ENCODE measurements around the gene MAP1B. TPM values are rescaled to one million over a fixed set of nuclear protein-coding genes. Genes with fewer than 3 reads are reported as not detected.

MAP1B gene
- total and polyA plus RNA-seq, 2 donors: 1.6 to 3.1 TPM

DNA sequence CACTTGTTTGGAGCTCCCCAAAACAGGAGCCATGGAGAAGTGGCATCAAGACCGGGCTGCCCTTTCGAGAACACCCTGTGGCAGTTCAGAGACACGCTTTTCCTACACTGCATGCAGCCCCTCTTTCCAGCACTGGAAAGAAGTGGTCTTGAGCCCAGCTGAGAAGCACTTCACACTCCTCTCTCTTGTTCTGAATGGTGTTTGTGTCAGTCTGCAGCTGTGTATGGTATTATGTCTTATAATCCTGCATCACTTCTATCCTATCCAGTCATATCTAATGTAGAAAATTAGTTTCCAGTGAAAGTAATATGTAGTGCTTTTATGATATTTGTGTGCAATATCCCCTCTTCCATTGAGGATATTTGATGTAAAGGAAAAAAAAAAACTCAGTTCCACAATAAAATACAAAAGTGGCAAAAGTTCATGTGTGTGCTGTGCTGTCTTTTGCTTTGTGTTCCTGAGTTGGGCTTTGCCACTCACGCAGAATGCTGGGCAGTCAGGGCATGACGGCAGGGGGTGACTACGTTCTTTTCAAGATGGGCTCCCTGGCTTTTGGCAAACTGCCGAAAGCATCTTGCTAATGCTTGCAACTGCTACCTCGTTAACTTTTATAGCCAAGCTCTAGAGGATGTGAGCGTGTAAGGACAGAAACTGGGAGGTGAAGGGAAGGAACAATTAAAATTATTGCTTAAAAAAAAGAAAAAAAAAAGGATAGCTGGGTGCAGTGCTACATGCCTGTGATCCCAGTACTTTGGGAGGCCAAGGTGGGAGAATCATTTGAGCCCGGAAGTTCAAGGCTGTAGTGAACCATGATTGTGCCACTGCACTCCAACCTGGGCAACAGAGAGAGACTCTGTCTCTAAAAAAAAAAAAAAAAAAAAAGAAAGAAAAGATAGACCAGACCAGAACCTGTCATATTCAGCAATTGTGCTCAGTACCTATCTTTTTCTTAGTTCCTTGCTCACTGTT lies 102.2 kb downstream of the MAP1B start:
- WGBS: 97% methylated on average over 10 of the region's 10 CpGs
- DNase-seq (ENCODE audit: low read depth in 6 of 9, low spot score in 9 of 9): no peak

DNA sequence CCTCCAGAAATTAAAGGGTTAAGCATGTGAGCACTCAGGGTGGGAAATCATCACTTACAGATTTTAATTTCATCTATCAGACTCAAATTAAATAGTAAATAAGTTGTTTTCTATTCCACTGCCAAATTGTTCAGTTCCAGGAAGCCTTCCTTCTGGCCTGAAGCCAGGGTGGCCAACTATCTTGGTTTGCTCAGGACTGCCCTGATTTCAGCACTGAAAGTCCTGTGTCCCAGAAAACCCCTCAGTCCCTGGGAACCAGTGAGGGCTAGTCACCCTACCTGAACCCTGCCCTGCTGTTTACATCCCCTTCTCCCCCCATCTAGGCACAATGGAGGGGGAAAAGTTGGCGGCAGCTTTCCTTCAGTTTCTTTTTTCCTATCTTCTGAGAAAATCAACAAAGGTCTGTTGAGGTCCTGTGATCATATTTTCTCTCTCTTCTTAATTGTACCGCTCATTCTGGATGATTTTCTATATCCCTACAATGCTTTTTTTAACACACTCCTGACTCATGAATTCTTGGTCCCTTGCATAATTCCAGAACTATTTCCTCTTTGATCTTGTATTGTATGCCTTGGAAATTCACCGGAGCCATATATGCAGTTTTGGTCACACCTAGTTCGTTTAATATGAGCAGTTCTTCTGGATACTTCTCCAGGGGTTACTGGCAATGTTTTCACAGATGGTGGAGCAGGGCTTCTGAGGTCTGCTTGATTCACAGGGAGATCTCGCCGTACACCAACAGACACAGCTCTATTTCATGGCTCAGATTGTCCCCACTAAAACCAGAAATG lies 103.8 kb downstream of the MAP1B start:
- Histone ChIP-seq H3K36me3 (ENCODE audit: control insufficient read depth in 2 of 2, insufficient read depth in 2 of 2, low read length in 1 of 2) (no peaks in the 10 kb centered on the region), H3K4me3 (ENCODE audit: low read length in 2 of 2) (no peak overlapping the region), H3K27ac (ENCODE audit: low read depth in 1 of 2, low read length in 1 of 2) (peak overlapping the region in 1 of 2 donors; percentile 42), H3K4me1 (ENCODE audit: control insufficient read depth in 2 of 2, insufficient read depth in 2 of 2, low read length in 2 of 2) (no peaks in the 10 kb centered on the region), H3K9me3 (ENCODE audit: control insufficient read depth in 2 of 2, insufficient read depth in 1 of 2, low read length in 1 of 2) (no peaks in the 10 kb centered on the region), H3K27me3 (ENCODE audit: control insufficient read depth in 2 of 2, insufficient read depth in 1 of 2, low read length in 1 of 2) (no peaks in the 10 kb centered on the region)
- WGBS: 91% methylated on average over 6 of the region's 6 CpGs
- DNase-seq (ENCODE audit: low read depth in 6 of 9, low spot score in 9 of 9): no peak

More for the DNA sequence above, 102.2 kb downstream of the MAP1B start:
- Histone ChIP-seq H3K4me1 (ENCODE audit: control insufficient read depth in 2 of 2, insufficient read depth in 2 of 2, low read length in 2 of 2) (no peaks in the 10 kb centered on the region), H3K27ac (ENCODE audit: low read depth in 1 of 2, low read length in 1 of 2) (no peak overlapping the region), H3K9me3 (ENCODE audit: control insufficient read depth in 2 of 2, insufficient read depth in 1 of 2, low read length in 1 of 2) (no peaks in the 10 kb centered on the region), H3K4me3 (ENCODE audit: low read length in 2 of 2) (no peak overlapping the region), H3K27me3 (ENCODE audit: control insufficient read depth in 2 of 2, insufficient read depth in 1 of 2, low read length in 1 of 2) (no peaks in the 10 kb centered on the region), H3K36me3 (ENCODE audit: control insufficient read depth in 2 of 2, insufficient read depth in 2 of 2, low read length in 1 of 2) (no peaks in the 10 kb centered on the region)

DNA sequence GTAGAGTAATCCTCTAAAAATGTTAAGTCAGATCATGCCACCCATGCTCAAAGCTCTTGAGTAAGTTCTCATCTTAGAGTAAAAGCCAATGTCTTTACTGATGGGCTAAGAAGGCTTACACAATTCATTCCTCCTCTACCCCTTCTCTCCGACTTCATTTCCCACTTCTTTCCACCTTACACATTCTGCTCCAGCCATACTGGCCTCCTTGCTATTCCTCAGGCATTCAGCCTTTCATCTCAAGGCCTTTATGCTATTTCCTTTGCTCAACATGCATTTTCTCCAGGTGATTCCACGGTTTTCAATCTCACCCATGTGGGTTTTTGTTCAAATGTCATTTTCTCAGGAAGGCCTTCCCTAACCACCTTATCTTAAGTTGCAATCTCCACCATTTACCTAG lies 104.9 kb downstream of the MAP1B start:
- Histone ChIP-seq H3K9me3 (ENCODE audit: control insufficient read depth in 2 of 2, insufficient read depth in 1 of 2, low read length in 1 of 2) (no peaks in the 10 kb centered on the region), H3K36me3 (ENCODE audit: control insufficient read depth in 2 of 2, insufficient read depth in 2 of 2, low read length in 1 of 2) (peaks cover 0 to 2% of the 10 kb centered on the region in 2 donors), H3K27me3 (ENCODE audit: control insufficient read depth in 2 of 2, insufficient read depth in 1 of 2, low read length in 1 of 2) (no peaks in the 10 kb centered on the region), H3K27ac (ENCODE audit: low read depth in 1 of 2, low read length in 1 of 2) (no peak overlapping the region), H3K4me1 (ENCODE audit: control insufficient read depth in 2 of 2, insufficient read depth in 2 of 2, low read length in 2 of 2) (no peaks in the 10 kb centered on the region), H3K4me3 (ENCODE audit: low read length in 2 of 2) (no peak overlapping the region)
- WGBS: 96% methylated on average over 2 of the region's 2 CpGs
- DNase-seq (ENCODE audit: low read depth in 6 of 9, low spot score in 9 of 9): no peak

DNA sequence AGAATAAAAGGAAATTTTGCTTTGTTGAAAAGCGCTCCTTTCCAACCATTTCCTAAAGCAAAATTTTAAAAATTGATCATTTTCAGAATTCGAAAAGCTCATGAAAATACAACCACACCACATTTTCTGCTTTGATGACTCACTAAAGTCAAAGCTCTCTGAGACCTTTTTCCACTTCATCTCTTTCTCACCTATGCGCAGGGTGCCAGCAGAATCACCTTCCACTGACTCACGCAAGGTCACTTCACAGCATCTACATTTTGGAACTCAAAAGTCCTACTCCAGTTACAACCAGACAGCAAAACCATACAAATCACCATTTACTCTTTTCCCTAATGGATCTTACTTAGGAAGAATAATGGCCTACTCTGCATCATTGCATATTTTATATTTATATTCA lies 106.2 kb downstream of the MAP1B start:
- WGBS: 98% methylated on average over 4 of the region's 4 CpGs
- Histone ChIP-seq H3K9me3 (ENCODE audit: control insufficient read depth in 2 of 2, insufficient read depth in 1 of 2, low read length in 1 of 2) (no peaks in the 10 kb centered on the region), H3K4me3 (ENCODE audit: low read length in 2 of 2) (no peak overlapping the region), H3K27ac (ENCODE audit: low read depth in 1 of 2, low read length in 1 of 2) (no peak overlapping the region), H3K4me1 (ENCODE audit: control insufficient read depth in 2 of 2, insufficient read depth in 2 of 2, low read length in 2 of 2) (no peaks in the 10 kb centered on the region), H3K36me3 (ENCODE audit: control insufficient read depth in 2 of 2, insufficient read depth in 2 of 2, low read length in 1 of 2) (peaks cover 0 to 13% of the 10 kb centered on the region in 2 donors), H3K27me3 (ENCODE audit: control insufficient read depth in 2 of 2, insufficient read depth in 1 of 2, low read length in 1 of 2) (no peaks in the 10 kb centered on the region)
- no peak for DNase-seq (ENCODE audit: low read depth in 6 of 9, low spot score in 9 of 9)

DNA sequence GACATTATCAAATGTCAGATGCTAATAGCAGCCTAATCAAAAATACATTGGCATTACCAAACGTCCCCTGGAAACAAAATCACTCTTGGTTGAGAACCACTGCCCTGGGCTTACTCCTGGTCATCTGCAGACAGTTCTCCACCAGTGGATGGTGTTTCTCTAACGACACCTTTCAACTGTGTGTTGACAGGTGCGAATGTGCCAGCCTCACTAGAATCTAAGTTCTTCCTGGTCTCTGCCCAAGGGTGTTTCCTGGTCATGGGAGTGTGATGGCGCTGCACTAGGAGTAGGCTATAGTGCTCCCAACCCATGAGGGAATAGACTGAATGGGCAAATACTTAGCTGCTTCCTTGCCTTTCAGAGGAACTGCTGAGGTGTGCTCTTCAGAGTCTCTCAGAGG lies 106.9 kb downstream of the MAP1B start:
- H3K4me1 ChIP-seq (ENCODE audit: control insufficient read depth in 2 of 2, insufficient read depth in 2 of 2, low read length in 2 of 2): no peaks in the 10 kb centered on the region
- DNase-seq (ENCODE audit: low read depth in 6 of 9, low spot score in 9 of 9): no peak
- H3K27ac ChIP-seq (ENCODE audit: low read depth in 1 of 2, low read length in 1 of 2): no peak overlapping the region
- no peaks in the 10 kb centered on the region for H3K9me3 ChIP-seq (ENCODE audit: control insufficient read depth in 2 of 2, insufficient read depth in 1 of 2, low read length in 1 of 2)
- H3K36me3 ChIP-seq (ENCODE audit: control insufficient read depth in 2 of 2, insufficient read depth in 2 of 2, low read length in 1 of 2): peaks cover 0 to 14% of the 10 kb centered on the region in 2 donors
- no peaks in the 10 kb centered on the region for H3K27me3 ChIP-seq (ENCODE audit: control insufficient read depth in 2 of 2, insufficient read depth in 1 of 2, low read length in 1 of 2)
- WGBS: 98% methylated on average over 4 of the region's 4 CpGs
- no peak overlapping the region for H3K4me3 ChIP-seq (ENCODE audit: low read length in 2 of 2)

DNA sequence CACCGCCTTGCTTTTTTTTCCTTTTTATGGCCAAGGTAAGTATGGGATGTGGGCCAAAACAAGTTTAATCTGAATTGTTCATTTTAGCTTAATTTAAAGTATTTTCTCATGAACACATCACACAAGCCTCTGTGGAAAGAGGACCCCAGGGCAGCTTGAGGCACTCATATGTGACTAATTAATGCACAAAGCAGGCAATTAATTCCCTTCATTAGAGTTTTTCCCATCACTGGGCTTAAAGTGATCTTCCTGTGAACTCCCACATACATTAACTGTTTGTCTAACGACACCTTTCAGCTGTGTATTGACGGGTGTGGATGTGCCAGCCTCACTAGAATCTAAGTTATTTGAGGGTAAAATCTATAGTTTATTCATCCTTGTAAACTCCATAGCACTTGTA lies 109.5 kb downstream of the MAP1B start:
- no peak overlapping the region for H3K4me3 ChIP-seq (ENCODE audit: low read length in 2 of 2)
- H3K27me3 ChIP-seq (ENCODE audit: control insufficient read depth in 2 of 2, insufficient read depth in 1 of 2, low read length in 1 of 2): no peaks in the 10 kb centered on the region
- H3K4me1 ChIP-seq (ENCODE audit: control insufficient read depth in 2 of 2, insufficient read depth in 2 of 2, low read length in 2 of 2): no peaks in the 10 kb centered on the region
- H3K9me3 ChIP-seq (ENCODE audit: control insufficient read depth in 2 of 2, insufficient read depth in 1 of 2, low read length in 1 of 2): no peaks in the 10 kb centered on the region
- WGBS: 96% methylated on average over 3 of the region's 3 CpGs
- H3K36me3 ChIP-seq (ENCODE audit: control insufficient read depth in 2 of 2, insufficient read depth in 2 of 2, low read length in 1 of 2): peaks cover 15 to 38% of the 10 kb centered on the region in 2 donors
- no peak overlapping the region for H3K27ac ChIP-seq (ENCODE audit: low read depth in 1 of 2, low read length in 1 of 2)
- DNase-seq (ENCODE audit: low read depth in 6 of 9, low spot score in 9 of 9): no peak

DNA sequence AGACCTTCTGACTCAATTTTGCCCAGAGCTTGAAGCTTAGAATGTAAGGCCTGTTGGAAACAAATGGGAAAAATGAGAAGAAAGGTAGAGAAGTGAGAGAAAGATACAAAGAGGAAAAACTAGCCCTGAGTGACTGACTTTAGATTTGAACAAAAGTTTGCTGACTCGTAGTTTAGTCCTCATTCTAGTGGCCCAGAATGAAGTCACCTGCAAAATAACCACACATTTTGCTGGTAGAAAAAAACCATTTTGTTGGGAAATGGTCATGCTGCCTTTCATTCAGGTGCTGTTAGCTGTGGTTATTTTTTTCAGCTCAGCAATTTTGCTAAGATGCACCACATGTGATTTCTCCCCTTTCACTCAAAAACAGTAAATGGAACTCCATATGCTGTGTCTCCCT lies 113.8 kb downstream of the MAP1B start:
- Histone ChIP-seq H3K4me3 (ENCODE audit: low read length in 2 of 2) (no peak overlapping the region), H3K27me3 (ENCODE audit: control insufficient read depth in 2 of 2, insufficient read depth in 1 of 2, low read length in 1 of 2) (no peaks in the 10 kb centered on the region), H3K36me3 (ENCODE audit: control insufficient read depth in 2 of 2, insufficient read depth in 2 of 2, low read length in 1 of 2) (peaks cover 28 to 78% of the 10 kb centered on the region in 2 donors), H3K27ac (ENCODE audit: low read depth in 1 of 2, low read length in 1 of 2) (no peak overlapping the region), H3K4me1 (ENCODE audit: control insufficient read depth in 2 of 2, insufficient read depth in 2 of 2, low read length in 2 of 2) (no peaks in the 10 kb centered on the region), H3K9me3 (ENCODE audit: control insufficient read depth in 2 of 2, insufficient read depth in 1 of 2, low read length in 1 of 2) (no peaks in the 10 kb centered on the region)
- 98% methylated on average over 1 of the region's 1 CpG for WGBS
- no peak for DNase-seq (ENCODE audit: low read depth in 6 of 9, low spot score in 9 of 9)

DNA sequence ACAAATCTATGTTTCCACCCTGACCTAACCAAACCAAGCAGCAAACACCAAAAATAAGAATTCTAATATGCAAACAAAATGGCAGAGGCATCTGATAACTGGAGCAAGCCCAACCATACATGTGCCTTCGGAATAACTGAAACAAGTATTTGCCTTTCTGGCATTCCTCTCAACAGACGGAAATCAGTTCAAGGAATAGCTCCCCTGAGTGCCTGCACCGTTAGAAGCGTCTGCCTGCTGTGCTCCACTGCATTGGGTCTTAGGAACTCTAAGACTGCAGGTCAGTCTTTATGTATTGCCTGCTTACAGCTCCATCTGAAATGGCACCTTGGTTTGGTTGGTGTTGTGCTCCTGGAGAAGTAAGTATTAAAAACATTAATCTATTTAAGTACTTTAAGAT lies 114.3 kb downstream of the MAP1B start:
- no peaks in the 10 kb centered on the region for H3K4me1 ChIP-seq (ENCODE audit: control insufficient read depth in 2 of 2, insufficient read depth in 2 of 2, low read length in 2 of 2)
- no peak overlapping the region for H3K4me3 ChIP-seq (ENCODE audit: low read length in 2 of 2)
- 98% methylated on average over 4 of the region's 4 CpGs for WGBS
- DNase-seq (ENCODE audit: low read depth in 6 of 9, low spot score in 9 of 9): no peak
- H3K36me3 ChIP-seq (ENCODE audit: control insufficient read depth in 2 of 2, insufficient read depth in 2 of 2, low read length in 1 of 2): peaks cover 28 to 82% of the 10 kb centered on the region in 2 donors
- no peak overlapping the region for H3K27ac ChIP-seq (ENCODE audit: low read depth in 1 of 2, low read length in 1 of 2)
- no peaks in the 10 kb centered on the region for H3K27me3 ChIP-seq (ENCODE audit: control insufficient read depth in 2 of 2, insufficient read depth in 1 of 2, low read length in 1 of 2)
- H3K9me3 ChIP-seq (ENCODE audit: control insufficient read depth in 2 of 2, insufficient read depth in 1 of 2, low read length in 1 of 2): no peaks in the 10 kb centered on the region

DNA sequence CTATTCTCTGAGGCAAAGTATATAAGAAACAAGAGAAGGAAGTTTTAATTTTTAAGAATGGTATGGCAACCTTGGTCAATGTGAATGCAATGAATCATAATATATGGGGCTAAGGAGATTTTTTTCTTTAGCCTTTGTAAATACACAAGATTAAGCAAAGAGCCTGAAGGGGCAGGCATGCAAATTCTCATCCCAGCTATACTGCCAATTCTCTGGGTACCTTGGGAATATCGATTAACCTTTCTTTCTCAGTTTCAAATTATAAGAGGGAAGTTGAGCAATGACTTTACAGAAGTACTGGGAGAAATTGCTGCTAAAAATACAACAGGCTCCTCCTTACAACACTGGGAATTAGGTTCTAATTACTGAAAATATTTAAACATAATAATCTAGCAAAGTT lies 115.2 kb downstream of the MAP1B start:
- Histone ChIP-seq H3K4me3 (ENCODE audit: low read length in 2 of 2) (no peak overlapping the region), H3K27ac (ENCODE audit: low read depth in 1 of 2, low read length in 1 of 2) (no peak overlapping the region), H3K4me1 (ENCODE audit: control insufficient read depth in 2 of 2, insufficient read depth in 2 of 2, low read length in 2 of 2) (no peaks in the 10 kb centered on the region), H3K36me3 (ENCODE audit: control insufficient read depth in 2 of 2, insufficient read depth in 2 of 2, low read length in 1 of 2) (peaks cover 28 to 84% of the 10 kb centered on the region in 2 donors), H3K9me3 (ENCODE audit: control insufficient read depth in 2 of 2, insufficient read depth in 1 of 2, low read length in 1 of 2) (no peaks in the 10 kb centered on the region), H3K27me3 (ENCODE audit: control insufficient read depth in 2 of 2, insufficient read depth in 1 of 2, low read length in 1 of 2) (no peaks in the 10 kb centered on the region)
- 98% methylated on average over 1 of the region's 1 CpG for WGBS
- no peak for DNase-seq (ENCODE audit: low read depth in 6 of 9, low spot score in 9 of 9)

All from thymus (tissue), 11 donors.